Psoas muscle (tissue), 8 donors: ENCODE measurements around the gene CLK3. TPM values are rescaled to one million over a fixed set of nuclear protein-coding genes. Genes with fewer than 3 reads are reported as not detected.
"Not testable (repeated sequence)": the region's sequence is repeated elsewhere in the genome, so short reads cannot be mapped to it uniquely, and the experiment has no call there.

ENCODE experiments used
- ATAC-seq, 4 donors: fragments of 200-7000 bp; cut with Tn5 transposase; one replicate each; pipeline ENCODE4 v1.9.1; 2020; ENCODE audit warnings: moderate library complexity in 3 of 4, mild to moderate bottlenecking in 2 of 4
- DNase-seq, 2 donors: peaks; one replicate each; pipeline ENCODE4 v3.0.0-alpha.2; 2020
- H3K27ac ChIP-seq: fragments of 200-600 bp; one replicate; pipeline ENCODE4 v1.8.0; 2022
- H3K27me3 ChIP-seq, 3 donors: fragments of 200-600 bp in 1 of 3; one replicate each; pipeline versions ENCODE4 v1.6.1 to v1.8.0; 2013 to 2022; ENCODE audit warnings: low read length in 2 of 3, mild to moderate bottlenecking in 2 of 3, moderate library complexity in 1 of 3; ENCODE audit not compliant: insufficient read depth in 3 of 3
- H3K36me3 ChIP-seq, 2 donors: fragments of 200-600 bp in 1 of 2; one replicate each; pipeline versions ENCODE4 v1.6.1 to v1.8.0; 2013 to 2022; ENCODE audit warnings: low read depth in 1 of 2, mild to moderate bottlenecking in 1 of 2, moderate library complexity in 1 of 2; ENCODE audit not compliant: insufficient read depth in 1 of 2
- H3K4me1 ChIP-seq: fragments of 200-600 bp; one replicate; pipeline ENCODE4 v1.8.0; 2022
- H3K4me3 ChIP-seq: fragments of 200-600 bp; one replicate; pipeline ENCODE4 v1.8.0; 2022; ENCODE audit warnings: mild to moderate bottlenecking
- H3K9me3 ChIP-seq: fragments of 200-600 bp; one replicate; pipeline ENCODE4 v1.8.0; 2022
- WGBS, 3 donors: extraction: QIAGEN DNeasy Blood & Tissue Kit; methylation state at CpG; one replicate each; pipeline versions ENCODE4 v1.1.6 to v1.1.7; 2013; 5-methylcytosine and 5-hydroxymethylcytosine counted together
- intact Hi-C, 2 donors: fragments of 100-400 bp; cut with DNase I; formaldehyde crosslinking; loops; one replicate each; pipeline versions ENCODE4 v1.11.0 to v1.14.2; 2022
- polyA plus RNA-seq, 3 donors: library from polyadenylated mRNA; stranded (reverse); fragments of 200-250 nt; gene quantifications; one replicate each; pipeline ENCODE4 v1.2.3, GENCODE V29; 2013
- total RNA-seq, 4 donors: library from RNA; stranded (reverse); fragmentation: NEBNext Ultra II Directional in 2 of 4; extraction: Animal tissue kit (Norgen Biotek cat#: 25700) in 2 of 4; gene quantifications; one replicate each; pipeline versions ENCODE4 v1.2.1 to v1.2.4, GENCODE V29; 2021 to 2023
- TF ChIP-seq, protein P1 (sequence below): fragments of 200-600 bp; IDR thresholded peaks from one replicate; pipeline ENCODE4 v1.8.0; 2022; ENCODE audit warnings: antibody characterized with exemption
- donor health status: healthy with polysubstance abuse.
- donor health status: DM: no; HTN: no; CAD: no; lungs with moderate emphysema.
- donor health status: Bipolar disorder and iron deficiency.
- donor health status: healthy.
- donor health status: DM: yes; HTN: yes; CAD: no.
- donor health status: DM: no; HTN: no; CAD: no.
- donor health status: DM: no; HTN: no; CAD: no.
- donor health status: DM: yes; HTN: yes; CAD: no.

The CLK3 gene
- total and polyA plus RNA-seq, 7 donors, result 36.6 to 61.8 (median 50.2) TPM

DNA sequence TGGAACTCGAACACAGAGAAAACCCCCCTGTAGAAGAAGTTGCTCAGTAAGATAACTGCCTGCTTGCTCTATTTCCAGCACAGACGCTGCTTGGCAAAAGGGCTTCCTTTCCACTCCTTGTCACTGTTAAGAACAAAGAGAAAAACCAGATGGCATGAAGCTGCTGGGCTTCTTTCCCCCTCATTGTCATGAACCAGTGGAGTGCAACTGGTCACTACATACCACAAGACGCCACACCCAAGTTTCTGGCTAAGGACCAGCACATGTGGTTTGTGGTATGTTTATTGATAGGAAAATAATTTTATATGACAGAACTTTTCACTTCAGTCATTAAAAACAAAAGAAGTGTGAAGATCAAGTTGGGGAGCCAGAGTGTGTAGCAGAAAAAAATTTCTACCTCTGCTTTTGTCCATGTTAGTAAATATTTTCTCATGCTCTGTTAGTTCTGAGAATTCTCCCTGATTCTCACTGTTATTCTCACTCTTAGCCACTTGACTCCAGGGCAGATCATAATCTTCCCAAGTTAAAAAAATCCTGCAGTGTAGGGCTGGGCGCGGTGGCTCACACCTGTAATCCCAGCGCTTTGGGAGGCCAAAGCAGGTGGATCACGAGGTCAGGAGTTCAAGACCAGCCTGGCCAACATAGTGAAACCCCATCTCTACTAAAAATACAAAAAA is 37.9 kb downstream of the CLK3 start:
- ATAC-seq (peak in 1 of 4 donors; percentile 31), DNase-seq (no peak)
- no peak overlapping the region for H3K4me3 ChIP-seq
- H3K27me3 ChIP-seq, result no peaks in the 10 kb centered on the region
- H3K27ac ChIP-seq, result peak overlapping the region; percentile 82
- TF ChIP-seq, protein P1, sequence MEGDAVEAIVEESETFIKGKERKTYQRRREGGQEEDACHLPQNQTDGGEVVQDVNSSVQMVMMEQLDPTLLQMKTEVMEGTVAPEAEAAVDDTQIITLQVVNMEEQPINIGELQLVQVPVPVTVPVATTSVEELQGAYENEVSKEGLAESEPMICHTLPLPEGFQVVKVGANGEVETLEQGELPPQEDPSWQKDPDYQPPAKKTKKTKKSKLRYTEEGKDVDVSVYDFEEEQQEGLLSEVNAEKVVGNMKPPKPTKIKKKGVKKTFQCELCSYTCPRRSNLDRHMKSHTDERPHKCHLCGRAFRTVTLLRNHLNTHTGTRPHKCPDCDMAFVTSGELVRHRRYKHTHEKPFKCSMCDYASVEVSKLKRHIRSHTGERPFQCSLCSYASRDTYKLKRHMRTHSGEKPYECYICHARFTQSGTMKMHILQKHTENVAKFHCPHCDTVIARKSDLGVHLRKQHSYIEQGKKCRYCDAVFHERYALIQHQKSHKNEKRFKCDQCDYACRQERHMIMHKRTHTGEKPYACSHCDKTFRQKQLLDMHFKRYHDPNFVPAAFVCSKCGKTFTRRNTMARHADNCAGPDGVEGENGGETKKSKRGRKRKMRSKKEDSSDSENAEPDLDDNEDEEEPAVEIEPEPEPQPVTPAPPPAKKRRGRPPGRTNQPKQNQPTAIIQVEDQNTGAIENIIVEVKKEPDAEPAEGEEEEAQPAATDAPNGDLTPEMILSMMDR, result no peak
- H3K9me3 ChIP-seq, result no peaks in the 10 kb centered on the region
- intact Hi-C loops, result no loop called here
- H3K36me3 ChIP-seq, result peaks cover 0 to 5% of the 10 kb centered on the region in 2 donors
- peaks cover 56% of the 10 kb centered on the region for H3K4me1 ChIP-seq
- WGBS, 3 donors, result 55 to 77% (median 61%) methylated on average over 7 of the region's 7 CpGs

DNA sequence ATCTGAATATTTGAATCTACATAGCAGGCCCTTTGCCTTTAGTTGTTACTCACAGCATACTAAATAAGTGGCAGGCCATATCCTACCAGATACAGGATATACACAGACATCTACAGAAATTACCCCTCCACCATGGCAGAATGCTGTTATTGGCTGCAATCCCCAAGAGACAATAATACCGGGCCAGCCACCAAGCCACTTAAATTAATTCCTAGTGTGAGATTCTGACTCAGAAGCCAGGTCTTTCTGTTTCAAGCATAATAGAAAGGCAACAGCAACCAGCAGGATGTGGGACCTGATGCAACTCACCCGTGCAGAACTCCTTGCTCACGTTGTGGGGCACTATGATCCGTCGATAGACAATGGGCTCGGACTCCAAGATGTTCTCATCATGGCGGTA is 39.8 kb downstream of the CLK3 start:
- ATAC-seq, result peak in 2 of 4 donors; percentile 26 to 41

DNA sequence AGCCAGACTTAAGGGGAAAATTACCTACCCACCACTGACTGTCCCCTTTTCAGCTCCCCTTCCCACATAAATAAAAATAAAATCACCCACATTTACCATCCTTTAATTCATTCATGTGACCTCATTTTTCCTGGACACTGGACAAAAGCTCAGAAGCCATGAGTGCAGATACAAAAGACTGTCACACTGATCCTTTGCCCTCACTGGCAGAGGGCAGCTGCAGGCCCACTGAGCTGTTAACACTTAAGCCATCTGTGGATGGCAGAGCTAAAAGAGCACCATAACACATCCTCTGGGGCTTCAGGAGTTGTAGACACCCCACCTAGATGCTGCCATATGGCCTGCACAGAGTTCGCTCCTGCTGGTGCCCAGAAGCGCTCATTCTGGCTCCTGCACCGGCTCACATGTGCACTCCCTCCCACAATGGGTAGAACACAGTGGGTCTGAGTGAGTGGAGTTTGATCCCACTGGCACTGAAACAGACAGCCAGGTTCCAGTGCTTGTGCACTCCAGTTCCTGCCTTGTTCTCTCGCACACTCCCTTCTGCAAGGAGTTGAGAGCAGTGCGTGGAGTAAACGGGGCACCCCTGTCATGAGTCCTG is 41.4 kb downstream of the CLK3 start:
- Histone ChIP-seq H3K4me1 (peaks cover 46% of the 10 kb centered on the region), H3K4me3 (no peak overlapping the region), H3K36me3 (peaks cover 0 to 5% of the 10 kb centered on the region in 2 donors), H3K9me3 (no peaks in the 10 kb centered on the region), H3K27me3 (no peaks in the 10 kb centered on the region), H3K27ac (no peak overlapping the region)
- DNase-seq (no peak), ATAC-seq (no peak)
- 73 to 89% (median 74%) methylated on average over 6 of the region's 6 CpGs for WGBS, 3 donors
- TF ChIP-seq, protein P1, result no peak
- intact Hi-C loops, result no loop called here

More for the DNA sequence above, 39.8 kb downstream of the CLK3 start:
- no peak for DNase-seq
- peak overlapping the region; percentile 82 for H3K27ac ChIP-seq
- H3K36me3 ChIP-seq, result peaks cover 0 to 5% of the 10 kb centered on the region in 2 donors
- H3K27me3 ChIP-seq, result no peaks in the 10 kb centered on the region
- H3K4me3 ChIP-seq, result no peak overlapping the region
- intact Hi-C loops, result no loop called here
- no peaks in the 10 kb centered on the region for H3K9me3 ChIP-seq
- peaks cover 54% of the 10 kb centered on the region for H3K4me1 ChIP-seq
- TF ChIP-seq, protein P1, result no peak
- WGBS, 3 donors, result 66 to 81% (median 73%) methylated on average over 7 of the region's 7 CpGs

DNA sequence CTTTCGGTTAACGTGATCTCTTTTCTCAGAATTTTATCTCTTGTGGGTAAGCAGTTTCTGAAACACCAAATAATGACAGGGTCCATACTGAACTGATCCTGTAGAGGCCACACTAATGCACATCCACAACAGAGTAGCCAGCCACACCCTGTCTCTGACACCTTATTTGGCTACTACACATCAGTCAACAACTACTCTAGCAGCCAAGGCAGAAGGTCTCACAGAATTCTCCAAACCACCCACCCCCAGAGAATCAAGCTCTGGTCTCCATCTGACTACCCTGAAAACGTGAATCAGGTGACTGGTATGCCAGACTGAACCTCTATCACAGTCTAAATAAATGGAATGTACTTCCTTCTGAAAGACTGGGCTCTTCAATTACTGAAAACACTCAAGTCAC is 42.2 kb downstream of the CLK3 start:
- intact Hi-C loops, result no loop called here
- no peak for ATAC-seq
- Histone ChIP-seq H3K4me1 (peaks cover 54% of the 10 kb centered on the region), H3K4me3 (no peak overlapping the region), H3K36me3 (peaks cover 0 to 5% of the 10 kb centered on the region in 2 donors), H3K9me3 (no peaks in the 10 kb centered on the region), H3K27me3 (no peaks in the 10 kb centered on the region), H3K27ac (no peak overlapping the region)
- no peak for DNase-seq
- TF ChIP-seq, protein P1, result no peak
- 84 to 94% (median 86%) methylated on average over 3 of the region's 3 CpGs for WGBS, 3 donors

DNA sequence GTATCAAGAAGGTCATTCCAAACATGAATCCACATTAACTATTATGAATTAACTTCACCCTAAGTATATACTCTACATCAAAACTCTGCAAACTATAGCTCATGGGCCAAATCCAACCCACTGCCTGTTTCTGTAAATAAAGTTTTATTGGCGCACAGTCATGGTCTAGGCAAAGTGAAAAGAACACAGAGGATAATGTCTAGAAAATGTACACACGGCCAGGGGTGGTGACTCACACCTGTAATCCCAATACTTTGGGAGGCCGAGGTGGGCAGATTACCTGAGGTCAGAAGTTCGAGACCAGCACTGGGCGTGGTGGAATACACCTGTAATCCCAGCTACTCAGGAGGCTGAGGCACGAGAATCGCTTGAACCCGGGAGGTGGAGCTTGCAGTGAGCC is 45.6 kb downstream of the CLK3 start:
- DNase-seq, H3K27ac ChIP-seq, H3K36me3 ChIP-seq, H3K9me3 ChIP-seq, H3K27me3 ChIP-seq, intact Hi-C loops, H3K4me3 ChIP-seq, ATAC-seq: not testable (repeated sequence)
- peaks cover 43% of the 10 kb centered on the region for H3K4me1 ChIP-seq
- 94 to 97% (median 95%) methylated on average over 8 of the region's 8 CpGs for WGBS, 3 donors
